ENCODE data around the gene TMEM245.
"Not testable (repeated sequence)": the region's sequence is repeated elsewhere in the genome, so short reads cannot be mapped to it uniquely, and the experiment has no call there.

Gene TMEM245

GRCh38 chr9:109074236-109074889, 45.4 kb downstream of the TMEM245 start:
- no peaks in the 10 kb centered on the region for H3K9me3 ChIP-seq (ENCODE audit: control insufficient read depth, insufficient read depth, low read length)
- H3K4me3 ChIP-seq (ENCODE audit: low read depth, low read length), result no peak overlapping the region
- peaks cover 7% of the 10 kb centered on the region for H3K36me3 ChIP-seq (ENCODE audit: control insufficient read depth, insufficient read depth, low read length)
- no peaks in the 10 kb centered on the region for H3K27me3 ChIP-seq (ENCODE audit: control insufficient read depth, insufficient read depth, low read length)
- H3K9ac ChIP-seq (ENCODE audit: low read depth, low read length), result no peak overlapping the region
- no peaks in the 10 kb centered on the region for H3K4me1 ChIP-seq (ENCODE audit: control insufficient read depth, insufficient read depth, low read length)

GRCh38 chr9:109072821-109073435, 46.8 kb downstream of the TMEM245 start:
- Histone ChIP-seq H3K36me3 (ENCODE audit: control insufficient read depth, insufficient read depth, low read length) (peaks cover 15% of the 10 kb centered on the region), H3K9ac (ENCODE audit: low read depth, low read length) (no peak overlapping the region), H3K4me3 (ENCODE audit: low read depth, low read length) (no peak overlapping the region)

DNA sequence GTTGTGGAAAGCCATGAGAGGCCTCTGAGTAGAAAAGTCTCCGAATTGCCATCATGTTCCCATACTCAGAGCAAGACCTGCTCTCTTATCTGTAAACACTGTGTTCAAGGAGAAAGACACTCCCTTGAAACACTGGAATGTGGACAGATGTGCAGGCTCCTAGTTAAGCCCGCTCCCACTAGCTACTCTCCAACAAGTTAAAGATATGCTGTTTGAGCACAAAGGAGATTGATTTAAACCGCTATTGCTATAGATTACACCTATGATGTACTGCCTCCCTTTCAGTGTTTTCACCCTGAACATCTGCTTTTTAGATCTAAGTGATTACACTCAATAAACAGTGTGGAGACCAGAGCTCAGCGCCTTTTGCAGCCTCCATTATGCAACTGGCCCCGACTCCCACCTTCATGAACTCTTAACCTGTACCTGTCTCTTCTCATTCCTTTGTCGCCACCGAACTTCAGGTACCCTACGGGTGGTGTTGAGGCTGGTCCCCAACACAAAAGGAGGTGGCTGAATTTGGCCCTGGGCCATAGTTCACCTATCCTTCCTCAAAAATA, 47.5 kb downstream of the TMEM245 start:
- no peak overlapping the region for H3K9ac ChIP-seq (ENCODE audit: low read depth, low read length)
- H3K27me3 ChIP-seq (ENCODE audit: control insufficient read depth, insufficient read depth, low read length), result no peaks in the 10 kb centered on the region
- H3K4me1 ChIP-seq (ENCODE audit: control insufficient read depth, insufficient read depth, low read length), result no peaks in the 10 kb centered on the region
- no peaks in the 10 kb centered on the region for H3K9me3 ChIP-seq (ENCODE audit: control insufficient read depth, insufficient read depth, low read length)
- no peak overlapping the region for H3K4me3 ChIP-seq (ENCODE audit: low read depth, low read length)
- peaks cover 15% of the 10 kb centered on the region for H3K36me3 ChIP-seq (ENCODE audit: control insufficient read depth, insufficient read depth, low read length)

More at GRCh38 chr9:109072821-109073435, 46.8 kb downstream of the TMEM245 start:
- no peaks in the 10 kb centered on the region for H3K27me3 ChIP-seq (ENCODE audit: control insufficient read depth, insufficient read depth, low read length)
- no peaks in the 10 kb centered on the region for H3K9me3 ChIP-seq (ENCODE audit: control insufficient read depth, insufficient read depth, low read length)
- H3K4me1 ChIP-seq (ENCODE audit: control insufficient read depth, insufficient read depth, low read length), result no peaks in the 10 kb centered on the region

DNA sequence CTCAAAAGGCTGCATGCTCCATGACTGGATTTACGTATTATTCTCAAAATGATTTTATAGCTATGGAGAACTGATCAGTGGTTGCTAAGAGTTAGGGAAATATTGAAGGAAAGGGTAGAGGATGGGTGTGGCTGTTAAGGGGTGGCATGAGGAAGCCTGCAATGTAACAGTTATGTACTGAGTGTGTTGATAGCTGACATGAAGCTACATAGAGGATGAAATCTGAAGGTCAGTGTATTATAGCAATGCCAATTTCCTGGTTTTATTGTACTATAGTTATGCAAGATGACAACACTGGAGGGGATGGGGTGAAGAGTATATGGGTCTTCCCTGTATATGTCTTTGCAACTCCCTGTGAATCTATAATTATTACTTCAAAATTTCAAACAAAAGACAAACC, 51.0 kb downstream of the TMEM245 start:
- H3K9me3 ChIP-seq (ENCODE audit: control insufficient read depth, insufficient read depth, low read length), result no peaks in the 10 kb centered on the region
- no peaks in the 10 kb centered on the region for H3K4me1 ChIP-seq (ENCODE audit: control insufficient read depth, insufficient read depth, low read length)
- no peaks in the 10 kb centered on the region for H3K27me3 ChIP-seq (ENCODE audit: control insufficient read depth, insufficient read depth, low read length)
- peaks cover 24% of the 10 kb centered on the region for H3K36me3 ChIP-seq (ENCODE audit: control insufficient read depth, insufficient read depth, low read length)
- no peak overlapping the region for H3K9ac ChIP-seq (ENCODE audit: low read depth, low read length)
- H3K4me3 ChIP-seq (ENCODE audit: low read depth, low read length), result no peak overlapping the region

DNA sequence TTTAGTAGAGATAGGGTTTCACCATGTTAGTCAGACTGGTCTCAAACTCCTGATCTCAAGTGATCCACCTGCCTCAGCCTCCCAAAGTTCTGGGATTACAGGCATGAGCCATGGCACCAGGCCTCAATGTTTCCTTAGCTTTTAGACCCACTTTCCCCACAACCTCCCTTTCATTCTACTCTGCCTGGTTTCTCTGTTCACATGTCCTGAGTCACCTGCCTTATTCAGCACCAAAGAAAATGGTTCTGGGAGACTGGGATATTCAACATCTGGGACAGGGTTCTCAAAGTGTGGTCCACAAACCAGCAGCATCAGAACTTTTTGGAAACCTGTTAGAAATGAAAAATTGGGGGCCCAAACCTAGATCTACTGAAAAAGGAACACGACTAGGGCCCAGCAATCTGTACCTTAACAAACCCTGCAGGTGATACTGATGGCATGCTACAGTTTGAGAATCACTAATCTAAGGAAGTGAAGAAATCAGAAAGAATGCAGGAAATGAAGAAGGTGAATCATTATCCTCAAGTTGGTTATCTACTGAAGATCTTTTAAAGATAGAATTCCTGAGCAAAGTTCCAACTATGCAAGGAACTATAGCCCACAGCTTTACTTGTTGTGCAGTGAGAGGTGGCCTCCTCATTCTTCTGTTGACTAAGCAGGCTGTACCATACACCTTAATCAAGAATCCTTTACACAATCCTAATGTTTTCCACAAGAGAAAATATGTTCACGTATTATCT, 54.6 kb downstream of the TMEM245 start:
- Histone ChIP-seq H3K27me3 (ENCODE audit: control insufficient read depth, insufficient read depth, low read length) (no peaks in the 10 kb centered on the region), H3K9ac (ENCODE audit: low read depth, low read length) (no peak overlapping the region), H3K4me3 (ENCODE audit: low read depth, low read length) (no peak overlapping the region), H3K36me3 (ENCODE audit: control insufficient read depth, insufficient read depth, low read length) (peaks cover 21% of the 10 kb centered on the region), H3K4me1 (ENCODE audit: control insufficient read depth, insufficient read depth, low read length) (no peaks in the 10 kb centered on the region), H3K9me3 (ENCODE audit: control insufficient read depth, insufficient read depth, low read length) (no peaks in the 10 kb centered on the region)

DNA sequence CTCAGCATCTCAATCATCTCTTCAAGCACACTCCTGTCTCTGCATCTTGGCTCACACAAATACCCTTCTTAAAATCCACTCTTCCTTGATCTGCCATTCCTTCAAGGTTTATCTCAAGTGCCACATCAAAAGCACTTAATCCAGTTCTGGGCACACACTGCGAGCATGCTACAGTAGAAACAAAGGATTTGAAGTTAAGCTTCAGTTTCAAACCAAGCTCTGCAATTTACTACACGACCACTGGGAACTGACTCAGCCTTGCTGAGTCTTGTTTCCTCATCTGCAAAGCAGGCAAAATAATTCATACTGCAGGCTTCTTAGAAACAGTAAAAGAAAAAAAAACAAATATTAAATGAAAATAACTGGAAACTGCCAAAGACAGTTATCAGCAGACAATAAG, 56.0 kb downstream of the TMEM245 start:
- Histone ChIP-seq H3K9ac (ENCODE audit: low read depth, low read length) (no peak overlapping the region), H3K4me1 (ENCODE audit: control insufficient read depth, insufficient read depth, low read length) (no peaks in the 10 kb centered on the region), H3K4me3 (ENCODE audit: low read depth, low read length) (no peak overlapping the region), H3K27me3 (ENCODE audit: control insufficient read depth, insufficient read depth, low read length) (no peaks in the 10 kb centered on the region), H3K9me3 (ENCODE audit: control insufficient read depth, insufficient read depth, low read length) (no peaks in the 10 kb centered on the region), H3K36me3 (ENCODE audit: control insufficient read depth, insufficient read depth, low read length) (peaks cover 13% of the 10 kb centered on the region)

DNA sequence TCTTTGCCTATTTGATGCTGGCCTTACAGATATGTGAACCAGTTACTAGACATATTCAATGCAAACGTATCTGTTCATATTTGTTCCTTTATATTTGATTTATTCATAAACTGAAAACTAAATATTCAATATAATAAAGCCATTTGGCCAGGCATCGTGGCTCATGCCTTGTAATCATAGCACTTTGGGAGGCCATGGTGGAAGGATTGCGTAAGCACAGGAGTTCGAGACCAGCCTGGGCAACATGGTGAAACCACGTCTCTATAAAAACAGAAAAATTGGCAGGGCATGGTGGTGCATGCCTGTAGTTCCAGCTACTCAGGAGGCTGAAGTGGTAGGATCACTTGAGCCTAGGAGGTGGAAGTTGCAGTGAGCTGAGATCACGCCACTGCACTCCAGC, 57.2 kb downstream of the TMEM245 start:
- H3K27me3 ChIP-seq (ENCODE audit: control insufficient read depth, insufficient read depth, low read length), result no peaks in the 10 kb centered on the region
- peaks cover 10% of the 10 kb centered on the region for H3K36me3 ChIP-seq (ENCODE audit: control insufficient read depth, insufficient read depth, low read length)
- no peak overlapping the region for H3K9ac ChIP-seq (ENCODE audit: low read depth, low read length)
- no peaks in the 10 kb centered on the region for H3K9me3 ChIP-seq (ENCODE audit: control insufficient read depth, insufficient read depth, low read length)
- no peaks in the 10 kb centered on the region for H3K4me1 ChIP-seq (ENCODE audit: control insufficient read depth, insufficient read depth, low read length)
- H3K4me3 ChIP-seq (ENCODE audit: low read depth, low read length), result no peak overlapping the region

DNA sequence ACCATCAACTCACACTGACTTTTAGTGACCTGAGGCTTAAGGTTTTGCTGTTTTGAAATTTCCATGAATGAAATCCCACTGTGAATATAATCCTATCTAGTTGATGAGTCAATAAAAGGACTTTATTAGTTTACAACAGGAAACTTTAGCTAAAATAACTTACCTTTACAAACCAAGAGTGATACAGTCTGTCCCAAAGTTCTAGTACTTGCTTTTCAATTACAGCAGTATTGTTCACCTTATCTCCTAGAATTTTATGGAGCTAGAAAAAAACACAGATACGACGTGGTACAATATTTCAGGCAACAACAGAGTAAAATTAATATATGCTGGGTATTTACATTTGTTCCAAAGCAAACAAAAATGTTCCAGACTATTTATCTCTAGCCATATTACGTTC, 59.6 kb downstream of the TMEM245 start:
- no peaks in the 10 kb centered on the region for H3K27me3 ChIP-seq (ENCODE audit: control insufficient read depth, insufficient read depth, low read length)
- H3K4me3 ChIP-seq (ENCODE audit: low read depth, low read length), result no peak overlapping the region
- no peak overlapping the region for H3K9ac ChIP-seq (ENCODE audit: low read depth, low read length)
- no peaks in the 10 kb centered on the region for H3K9me3 ChIP-seq (ENCODE audit: control insufficient read depth, insufficient read depth, low read length)
- H3K36me3 ChIP-seq (ENCODE audit: control insufficient read depth, insufficient read depth, low read length), result peaks cover 18% of the 10 kb centered on the region
- no peaks in the 10 kb centered on the region for H3K4me1 ChIP-seq (ENCODE audit: control insufficient read depth, insufficient read depth, low read length)

- H3K27me3 ChIP-seq (ENCODE audit: control insufficient read depth, insufficient read depth, low read length); H3K4me3 ChIP-seq (ENCODE audit: low read depth, low read length); H3K9ac ChIP-seq (ENCODE audit: low read depth, low read length); H3K9me3 ChIP-seq (ENCODE audit: control insufficient read depth, insufficient read depth, low read length); H3K4me1 ChIP-seq (ENCODE audit: control insufficient read depth, insufficient read depth, low read length): not testable (repeated sequence)
- H3K36me3 ChIP-seq (ENCODE audit: control insufficient read depth, insufficient read depth, low read length), result peaks cover 25% of the 10 kb centered on the region
Measured at GRCh38 chr9:109053121-109053520, 66.6 kb downstream of the TMEM245 start.

- H3K4me3 ChIP-seq (ENCODE audit: low read depth, low read length), result no peak overlapping the region
- H3K9me3 ChIP-seq (ENCODE audit: control insufficient read depth, insufficient read depth, low read length), result no peaks in the 10 kb centered on the region
- peaks cover 25% of the 10 kb centered on the region for H3K36me3 ChIP-seq (ENCODE audit: control insufficient read depth, insufficient read depth, low read length)
- H3K27me3 ChIP-seq (ENCODE audit: control insufficient read depth, insufficient read depth, low read length), result no peaks in the 10 kb centered on the region
- no peaks in the 10 kb centered on the region for H3K4me1 ChIP-seq (ENCODE audit: control insufficient read depth, insufficient read depth, low read length)
- no peak overlapping the region for H3K9ac ChIP-seq (ENCODE audit: low read depth, low read length)
Measured at GRCh38 chr9:109052416-109052815, 67.3 kb downstream of the TMEM245 start.

- no peaks in the 10 kb centered on the region for H3K4me1 ChIP-seq (ENCODE audit: control insufficient read depth, insufficient read depth, low read length)
- peaks cover 20% of the 10 kb centered on the region for H3K36me3 ChIP-seq (ENCODE audit: control insufficient read depth, insufficient read depth, low read length)
- no peaks in the 10 kb centered on the region for H3K27me3 ChIP-seq (ENCODE audit: control insufficient read depth, insufficient read depth, low read length)
- H3K4me3 ChIP-seq (ENCODE audit: low read depth, low read length), result no peak overlapping the region
- H3K9ac ChIP-seq (ENCODE audit: low read depth, low read length), result no peak overlapping the region
- H3K9me3 ChIP-seq (ENCODE audit: control insufficient read depth, insufficient read depth, low read length), result no peaks in the 10 kb centered on the region
Measured at GRCh38 chr9:109051733-109052132, 68.0 kb downstream of the TMEM245 start.

DNA sequence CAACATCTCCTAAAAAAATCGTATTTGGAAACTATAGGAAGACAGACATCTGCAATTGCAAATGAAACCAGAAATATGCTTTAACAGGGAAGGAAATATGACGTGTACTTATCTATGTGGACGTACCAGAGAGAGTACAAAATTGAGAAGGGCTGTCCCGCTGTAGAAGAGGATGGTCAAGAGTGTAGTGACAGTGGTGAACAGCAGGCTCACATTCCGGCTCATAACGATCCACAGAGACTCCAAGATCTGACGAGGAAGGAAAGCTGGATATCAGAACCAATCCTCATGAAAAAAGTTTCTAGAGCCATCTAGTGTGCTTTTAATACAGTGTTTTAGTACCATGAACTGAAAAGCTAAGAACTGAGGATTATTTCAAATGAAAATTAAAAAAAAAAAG, 69.3 kb downstream of the TMEM245 start:
- Histone ChIP-seq H3K4me3 (ENCODE audit: low read depth, low read length) (no peak overlapping the region), H3K27me3 (ENCODE audit: control insufficient read depth, insufficient read depth, low read length) (no peaks in the 10 kb centered on the region), H3K36me3 (ENCODE audit: control insufficient read depth, insufficient read depth, low read length) (peaks cover 20% of the 10 kb centered on the region), H3K4me1 (ENCODE audit: control insufficient read depth, insufficient read depth, low read length) (no peaks in the 10 kb centered on the region), H3K9me3 (ENCODE audit: control insufficient read depth, insufficient read depth, low read length) (no peaks in the 10 kb centered on the region), H3K9ac (ENCODE audit: low read depth, low read length) (no peak overlapping the region)
